H1 (cell line): Measurements from ENCODE around the gene TP63.

Experiments
- JUN ChIP-seq: IDR thresholded peaks from 2 replicates; pipeline ENCODE4 v1.6.1; 2011; ENCODE audit warnings: low read depth, mild to moderate bottlenecking, improper control_type of control experiment, low read length
- SP1 ChIP-seq: IDR thresholded peaks from 2 replicates; pipeline ENCODE4 v1.6.1; 2011; ENCODE audit warnings: low read depth, low read length

DNA sequence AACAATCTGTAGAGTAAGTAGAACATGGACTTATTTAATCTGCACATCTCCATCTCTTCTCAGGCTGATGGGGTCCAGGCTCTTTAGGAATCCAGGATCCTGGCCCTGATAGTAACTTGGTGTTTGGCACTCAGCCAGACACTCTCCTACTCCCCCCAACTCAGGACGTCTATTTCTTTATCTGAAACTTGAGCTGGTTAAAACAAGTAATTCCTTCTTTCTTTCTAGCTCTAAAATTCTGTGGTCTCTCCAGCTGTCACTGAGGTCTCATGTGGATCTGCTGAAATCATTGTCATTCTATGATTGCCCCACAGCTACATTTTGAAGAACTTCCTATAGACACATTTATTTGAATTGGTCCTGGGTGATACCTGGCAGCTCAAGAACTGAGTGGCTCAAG lies 59.0 kb downstream of the TP63 start:
- no peak for TF ChIP-seq SP1
- TF ChIP-seq JUN, result no peak
